Liver (tissue), 3 donors: ENCODE measurements around the gene SH2D4B.

Experiments used
- CTCF ChIP-seq: fragments of 150-350 bp; IDR thresholded peaks from 2 replicates; pipeline ENCODE4 v1.5.1; 2017; ENCODE audit warnings: improper control_type of control experiment, low read depth, low read length; ENCODE audit not compliant: missing input control
- EGR1 ChIP-seq, 2 donors: IDR thresholded peaks; 2 replicates each; pipeline ENCODE4 v1.6.1; 2016 to 2018; ENCODE audit warnings: antibody characterized with exemption in 2 of 2, low read depth in 2 of 2
- FOXA1 ChIP-seq: IDR thresholded peaks from 2 replicates; pipeline ENCODE4 v1.6.1; 2016; ENCODE audit warnings: antibody characterized with exemption
- GABPA ChIP-seq, 2 donors: IDR thresholded peaks in 1 of 2; conservative IDR thresholded peaks in 1 of 2; 2 replicates each; pipeline ENCODE4 v1.6.1; 2016; ENCODE audit warnings: antibody characterized with exemption in 2 of 2, mild to moderate bottlenecking in 1 of 2, moderate library complexity in 1 of 2
- NR2F2 ChIP-seq: IDR thresholded peaks from 2 replicates; pipeline ENCODE4 v1.6.1; 2016; ENCODE audit warnings: antibody characterized with exemption
- RAD21 ChIP-seq, 2 donors: IDR thresholded peaks; 2 replicates each; pipeline ENCODE4 v1.6.1; 2016; ENCODE audit warnings: antibody characterized with exemption in 2 of 2, mild to moderate bottlenecking in 2 of 2
- RXRA ChIP-seq, 2 donors: IDR thresholded peaks; 2 replicates each; pipeline ENCODE4 v1.6.1; 2017 to 2018; ENCODE audit warnings: antibody characterized with exemption in 2 of 2, mild to moderate bottlenecking in 1 of 2
- SP1 ChIP-seq: IDR thresholded peaks from 2 replicates; pipeline ENCODE4 v1.6.1; 2018; ENCODE audit warnings: antibody characterized with exemption, mild to moderate bottlenecking
- TAF1 ChIP-seq: conservative IDR thresholded peaks from 2 replicates; pipeline ENCODE4 v1.6.1; 2016; ENCODE audit warnings: antibody characterized with exemption, mild to moderate bottlenecking
- YY1 ChIP-seq: IDR thresholded peaks from 2 replicates; pipeline ENCODE4 v1.6.1; 2016; ENCODE audit warnings: antibody characterized with exemption, mild to moderate bottlenecking
- TF ChIP-seq, protein P1 (sequence below): IDR thresholded peaks from 2 replicates; pipeline ENCODE4 v1.6.1; 2016; ENCODE audit warnings: antibody characterized with exemption, mild to moderate bottlenecking
- TF ChIP-seq, protein P2 (sequence below): IDR thresholded peaks from 2 replicates; pipeline ENCODE4 v1.6.1; 2016; ENCODE audit warnings: antibody characterized with exemption
- TF ChIP-seq, protein P3 (sequence below): IDR thresholded peaks from 2 replicates; pipeline ENCODE4 v1.6.1; 2016; ENCODE audit warnings: antibody characterized with exemption
- TF ChIP-seq, protein P4 (sequence below): IDR thresholded peaks from 2 replicates; pipeline ENCODE4 v1.6.1; 2016; ENCODE audit warnings: antibody characterized with exemption
- donor health status: healthy.
- donor health status: healthy.

GRCh38 chr10:80633383-80633860 is 95.7 kb downstream of the SH2D4B start:
- no peak for TF ChIP-seq CTCF
- TF ChIP-seq SP1 = no peak
- no peak for TF ChIP-seq RAD21 (IDR thresholded peaks at IDR 0.05)
- no peak for TF ChIP-seq RXRA (IDR thresholded peaks at IDR 0.05)
- no peak for TF ChIP-seq NR2F2
- TF ChIP-seq, protein P1, sequence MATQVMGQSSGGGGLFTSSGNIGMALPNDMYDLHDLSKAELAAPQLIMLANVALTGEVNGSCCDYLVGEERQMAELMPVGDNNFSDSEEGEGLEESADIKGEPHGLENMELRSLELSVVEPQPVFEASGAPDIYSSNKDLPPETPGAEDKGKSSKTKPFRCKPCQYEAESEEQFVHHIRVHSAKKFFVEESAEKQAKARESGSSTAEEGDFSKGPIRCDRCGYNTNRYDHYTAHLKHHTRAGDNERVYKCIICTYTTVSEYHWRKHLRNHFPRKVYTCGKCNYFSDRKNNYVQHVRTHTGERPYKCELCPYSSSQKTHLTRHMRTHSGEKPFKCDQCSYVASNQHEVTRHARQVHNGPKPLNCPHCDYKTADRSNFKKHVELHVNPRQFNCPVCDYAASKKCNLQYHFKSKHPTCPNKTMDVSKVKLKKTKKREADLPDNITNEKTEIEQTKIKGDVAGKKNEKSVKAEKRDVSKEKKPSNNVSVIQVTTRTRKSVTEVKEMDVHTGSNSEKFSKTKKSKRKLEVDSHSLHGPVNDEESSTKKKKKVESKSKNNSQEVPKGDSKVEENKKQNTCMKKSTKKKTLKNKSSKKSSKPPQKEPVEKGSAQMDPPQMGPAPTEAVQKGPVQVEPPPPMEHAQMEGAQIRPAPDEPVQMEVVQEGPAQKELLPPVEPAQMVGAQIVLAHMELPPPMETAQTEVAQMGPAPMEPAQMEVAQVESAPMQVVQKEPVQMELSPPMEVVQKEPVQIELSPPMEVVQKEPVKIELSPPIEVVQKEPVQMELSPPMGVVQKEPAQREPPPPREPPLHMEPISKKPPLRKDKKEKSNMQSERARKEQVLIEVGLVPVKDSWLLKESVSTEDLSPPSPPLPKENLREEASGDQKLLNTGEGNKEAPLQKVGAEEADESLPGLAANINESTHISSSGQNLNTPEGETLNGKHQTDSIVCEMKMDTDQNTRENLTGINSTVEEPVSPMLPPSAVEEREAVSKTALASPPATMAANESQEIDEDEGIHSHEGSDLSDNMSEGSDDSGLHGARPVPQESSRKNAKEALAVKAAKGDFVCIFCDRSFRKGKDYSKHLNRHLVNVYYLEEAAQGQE = no peak
- TF ChIP-seq, protein P2, sequence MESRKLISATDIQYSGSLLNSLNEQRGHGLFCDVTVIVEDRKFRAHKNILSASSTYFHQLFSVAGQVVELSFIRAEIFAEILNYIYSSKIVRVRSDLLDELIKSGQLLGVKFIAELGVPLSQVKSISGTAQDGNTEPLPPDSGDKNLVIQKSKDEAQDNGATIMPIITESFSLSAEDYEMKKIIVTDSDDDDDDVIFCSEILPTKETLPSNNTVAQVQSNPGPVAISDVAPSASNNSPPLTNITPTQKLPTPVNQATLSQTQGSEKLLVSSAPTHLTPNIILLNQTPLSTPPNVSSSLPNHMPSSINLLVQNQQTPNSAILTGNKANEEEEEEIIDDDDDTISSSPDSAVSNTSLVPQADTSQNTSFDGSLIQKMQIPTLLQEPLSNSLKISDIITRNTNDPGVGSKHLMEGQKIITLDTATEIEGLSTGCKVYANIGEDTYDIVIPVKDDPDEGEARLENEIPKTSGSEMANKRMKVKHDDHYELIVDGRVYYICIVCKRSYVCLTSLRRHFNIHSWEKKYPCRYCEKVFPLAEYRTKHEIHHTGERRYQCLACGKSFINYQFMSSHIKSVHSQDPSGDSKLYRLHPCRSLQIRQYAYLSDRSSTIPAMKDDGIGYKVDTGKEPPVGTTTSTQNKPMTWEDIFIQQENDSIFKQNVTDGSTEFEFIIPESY = no peak
- TF ChIP-seq, protein P3, sequence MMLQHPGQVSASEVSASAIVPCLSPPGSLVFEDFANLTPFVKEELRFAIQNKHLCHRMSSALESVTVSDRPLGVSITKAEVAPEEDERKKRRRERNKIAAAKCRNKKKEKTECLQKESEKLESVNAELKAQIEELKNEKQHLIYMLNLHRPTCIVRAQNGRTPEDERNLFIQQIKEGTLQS = no peak
- no peak for TF ChIP-seq EGR1 (IDR thresholded peaks at IDR 0.05; ENCODE audit: low read depth in 2 of 2)
- TF ChIP-seq GABPA (IDR thresholded peaks at IDR 0.05 in 1 of 2, conservative IDR thresholded peaks at IDR 0.05 in 1 of 2) = no peak
- TF ChIP-seq YY1 = no peak
- TF ChIP-seq TAF1 = no peak
- no peak for TF ChIP-seq FOXA1
- TF ChIP-seq, protein P4, sequence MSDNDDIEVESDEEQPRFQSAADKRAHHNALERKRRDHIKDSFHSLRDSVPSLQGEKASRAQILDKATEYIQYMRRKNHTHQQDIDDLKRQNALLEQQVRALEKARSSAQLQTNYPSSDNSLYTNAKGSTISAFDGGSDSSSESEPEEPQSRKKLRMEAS = no peak
